Karpas-422 (cell line): ENCODE data around the gene ADAMTSL3. TPM values are rescaled to one million over a fixed set of nuclear protein-coding genes. Genes with fewer than 3 reads are reported as not detected.

Experiments used
- DNase-seq: peaks from one replicate; pipeline ENCODE4 v3.0.0-alpha.2; 2015
- H2AFZ ChIP-seq: fragments of 200-600 bp; sonication (generic); 2 replicates; pipeline ENCODE4 v1.6.1; 2014; ENCODE audit warnings: antibody characterized with exemption, low read length, mixed read lengths
- H3K27ac ChIP-seq: fragments of 200-600 bp; sonication (generic); 2 replicates; pipeline ENCODE4 v1.5.1; 2014; ENCODE audit warnings: mild to moderate bottlenecking, low read length, moderate library complexity
- H3K27me3 ChIP-seq: fragments of 200-600 bp; sonication (generic); 2 replicates; pipeline ENCODE4 v1.6.1; 2014; ENCODE audit warnings: low read length, mixed read lengths
- H3K36me3 ChIP-seq: fragments of 200-600 bp; sonication (generic); 2 replicates; pipeline ENCODE4 v1.6.1; 2014; ENCODE audit warnings: low read length, mixed read lengths; ENCODE audit not compliant: insufficient read depth
- H3K4me1 ChIP-seq: fragments of 200-600 bp; sonication (generic); 2 replicates; pipeline ENCODE4 v1.6.1; 2014; ENCODE audit warnings: mild to moderate bottlenecking, low read length, mixed read lengths
- H3K4me2 ChIP-seq: fragments of 200-600 bp; sonication (generic); 2 replicates; pipeline ENCODE4 v1.6.1; 2014; ENCODE audit warnings: low read length, low read depth, mild to moderate bottlenecking; ENCODE audit not compliant: poor library complexity, severe bottlenecking
- H3K4me3 ChIP-seq: fragments of 200-600 bp; sonication (generic); 2 replicates; pipeline ENCODE4 v1.5.1; 2014; ENCODE audit warnings: mild to moderate bottlenecking, antibody characterized with exemption, low read length, mixed read lengths
- H3K79me2 ChIP-seq: fragments of 200-600 bp; sonication (generic); 2 replicates; pipeline ENCODE4 v1.6.1; 2014; ENCODE audit warnings: mild to moderate bottlenecking, low read length, mixed read lengths
- H3K9ac ChIP-seq: fragments of 200-600 bp; sonication (generic); 2 replicates; pipeline ENCODE4 v1.6.0; 2014; ENCODE audit warnings: low read length
- H3K9me2 ChIP-seq: fragments of 200-600 bp; sonication (generic), shearing (Covaris generic); replicated peaks from 2 replicates; pipeline ENCODE4 v1.6.0; 2014; ENCODE audit warnings: mild to moderate bottlenecking, low read length, moderate library complexity; ENCODE audit not compliant: insufficient read depth
- H3K9me3 ChIP-seq: fragments of 300-700, 200-600 bp; sonication (generic); 2 replicates; pipeline ENCODE4 v1.6.1; 2014; ENCODE audit warnings: low read length, mixed read lengths
- H4K20me1 ChIP-seq: fragments of 200-600 bp; sonication (generic); 2 replicates; pipeline ENCODE4 v1.6.1; 2014; ENCODE audit warnings: mild to moderate bottlenecking, antibody characterized with exemption, low read length, low read depth; ENCODE audit not compliant: insufficient read depth
- total RNA-seq: library from RNA; depleted of rRNA; stranded (reverse); fragments of >200 nt; shearing (Covaris generic); gene quantifications from 2 replicates; pipeline ENCODE4 v1.2.3, GENCODE V29; 2014; ENCODE audit warnings: low replicate concordance; rRNA removed

Gene ADAMTSL3
- not detected in 2 replicates for total RNA-seq

GRCh38 chr15:83653639-83654378 is at the start of gene ADAMTSL3:
ADAMTSL3 (plus strand) TSS chr15:83654123; CDS start chr15:83655762, 1,639 bp downstream.
- Histone ChIP-seq H2AFZ (no peak within 1 kb of the TSS), H3K36me3 (no peaks in the 10 kb centered on the region), H3K4me1 (no peaks in the 10 kb centered on the region), H3K4me2 (no peak within 1 kb of the TSS), H3K79me2 (no peaks in the 10 kb centered on the region), H3K9me2 (no peaks in the 10 kb centered on the region), H3K9ac (no peak within 1 kb of the TSS), H3K27ac (no peak within 1 kb of the TSS), H4K20me1 (no peaks in the 10 kb centered on the region), H3K4me3 (no peak within 1 kb of the TSS), H3K9me3 (no peaks in the 10 kb centered on the region; the same call in 1 of the 2 replicates), H3K27me3 (no peaks in the 10 kb centered on the region)
- DNase-seq: no peak

- 0 out of 2 replicates have a peak, but pooled peaks cover 5% of the 10 kb centered on the region for H3K27me3 ChIP-seq
- H4K20me1 ChIP-seq: no peaks in the 10 kb centered on the region
- no peak overlapping the region for H3K4me3 ChIP-seq
- no peaks in the 10 kb centered on the region for H3K36me3 ChIP-seq
- H3K79me2 ChIP-seq: no peaks in the 10 kb centered on the region
- H2AFZ ChIP-seq: no peak overlapping the region
- H3K4me2 ChIP-seq: no peak overlapping the region
- no peak for DNase-seq
- no peak overlapping the region for H3K27ac ChIP-seq
- H3K9ac ChIP-seq: no peak overlapping the region
- H3K9me3 ChIP-seq: no peaks in the 10 kb centered on the region
- no peaks in the 10 kb centered on the region for H3K9me2 ChIP-seq
- H3K4me1 ChIP-seq: no peaks in the 10 kb centered on the region
Measured at GRCh38 chr15:83604549-83604948, 49.4 kb upstream of the ADAMTSL3 start.

DNA sequence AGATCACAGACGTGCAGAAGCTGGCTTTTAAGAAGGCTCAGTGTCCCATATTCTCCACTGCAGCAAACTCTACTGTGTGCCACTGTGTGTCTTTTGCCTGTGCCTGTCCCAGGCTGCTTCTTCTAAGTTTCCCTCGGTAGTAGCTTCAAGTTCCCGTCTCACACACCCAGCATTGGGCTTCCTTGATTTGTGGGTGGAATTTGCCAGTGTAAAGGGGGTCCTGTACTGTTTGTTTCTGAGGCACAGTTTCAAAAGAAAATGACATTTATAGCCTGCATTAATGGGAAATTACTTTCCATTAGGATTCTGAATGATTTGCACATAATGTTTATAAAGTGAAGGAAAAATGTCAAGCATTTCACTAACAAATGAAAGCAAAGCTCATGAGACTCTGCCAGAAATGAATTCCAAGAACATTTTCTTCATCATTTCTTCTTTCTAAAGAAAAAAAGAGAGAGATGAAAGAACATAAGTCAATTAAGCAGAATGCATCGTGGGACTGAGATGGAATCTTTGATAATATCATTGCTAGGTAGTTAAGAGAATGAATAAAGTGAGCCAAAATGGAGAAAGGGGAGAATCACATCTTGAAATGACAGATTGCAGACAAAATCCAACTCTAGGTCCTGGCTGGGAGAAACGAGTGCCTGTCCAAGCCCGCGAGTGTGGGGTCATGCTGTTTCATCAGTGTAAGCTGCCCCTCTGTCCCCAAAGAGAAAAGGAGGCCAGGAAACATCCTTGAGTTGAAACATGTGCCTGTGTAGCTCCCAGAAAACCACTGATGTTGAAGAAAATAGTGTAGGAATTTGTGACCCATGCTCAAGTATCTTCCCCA is 48.6 kb upstream of the ADAMTSL3 start:
- Histone ChIP-seq H3K9me2 (no peaks in the 10 kb centered on the region), H3K27ac (no peak overlapping the region), H3K9ac (no peak overlapping the region), H3K27me3 (0 out of 2 replicates have a peak, but pooled peaks cover 5% of the 10 kb centered on the region), H3K4me1 (no peaks in the 10 kb centered on the region), H3K36me3 (no peaks in the 10 kb centered on the region), H2AFZ (no peak overlapping the region), H3K4me3 (no peak overlapping the region), H3K4me2 (no peak overlapping the region), H3K9me3 (no peaks in the 10 kb centered on the region), H4K20me1 (no peaks in the 10 kb centered on the region), H3K79me2 (no peaks in the 10 kb centered on the region)
- no peak for DNase-seq

DNA sequence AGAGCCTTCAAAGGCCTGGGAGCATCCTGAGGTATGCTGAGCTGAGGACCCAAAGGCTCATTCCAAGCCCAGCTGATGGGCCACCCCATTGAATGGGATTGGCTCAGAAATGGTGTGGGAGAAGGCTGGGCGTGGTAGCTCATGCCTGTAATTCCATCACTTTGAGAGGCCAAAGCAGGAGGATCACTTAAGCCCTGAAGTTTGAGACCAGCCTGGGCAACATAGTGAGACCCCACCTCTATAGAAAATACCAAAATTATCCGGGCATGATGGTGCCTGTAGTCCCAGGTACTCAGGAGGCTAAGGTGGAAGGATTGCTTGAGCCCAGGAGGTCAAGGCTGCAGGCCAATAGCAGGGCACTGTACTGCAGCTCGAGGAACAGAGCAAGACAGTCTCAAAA is 43.8 kb upstream of the ADAMTSL3 start:
- Histone ChIP-seq H3K79me2 (no peaks in the 10 kb centered on the region), H3K4me1 (no peaks in the 10 kb centered on the region), H3K4me2 (no peak overlapping the region), H3K36me3 (no peaks in the 10 kb centered on the region), H4K20me1 (no peaks in the 10 kb centered on the region), H3K9me2 (no peaks in the 10 kb centered on the region), H3K27me3 (0 out of 2 replicates have a peak, but pooled peaks cover 2% of the 10 kb centered on the region), H3K9ac (no peak overlapping the region), H2AFZ (no peak overlapping the region), H3K4me3 (no peak overlapping the region), H3K27ac (no peak overlapping the region), H3K9me3 (no peaks in the 10 kb centered on the region)
- no peak for DNase-seq

- no peaks in the 10 kb centered on the region for H3K4me1 ChIP-seq
- no peaks in the 10 kb centered on the region for H3K9me2 ChIP-seq
- H3K36me3 ChIP-seq: no peaks in the 10 kb centered on the region
- H3K79me2 ChIP-seq: no peaks in the 10 kb centered on the region
- H3K4me2 ChIP-seq: no peak overlapping the region
- H3K27ac ChIP-seq: no peak overlapping the region
- H2AFZ ChIP-seq: no peak overlapping the region
- H4K20me1 ChIP-seq: no peaks in the 10 kb centered on the region
- H3K9ac ChIP-seq: no peak overlapping the region
- H3K4me3 ChIP-seq: no peak overlapping the region
- H3K27me3 ChIP-seq: no peaks in the 10 kb centered on the region
- no peaks in the 10 kb centered on the region for H3K9me3 ChIP-seq
- no peak for DNase-seq
Measured at GRCh38 chr15:83610901-83611685, 42.8 kb upstream of the ADAMTSL3 start.

DNA sequence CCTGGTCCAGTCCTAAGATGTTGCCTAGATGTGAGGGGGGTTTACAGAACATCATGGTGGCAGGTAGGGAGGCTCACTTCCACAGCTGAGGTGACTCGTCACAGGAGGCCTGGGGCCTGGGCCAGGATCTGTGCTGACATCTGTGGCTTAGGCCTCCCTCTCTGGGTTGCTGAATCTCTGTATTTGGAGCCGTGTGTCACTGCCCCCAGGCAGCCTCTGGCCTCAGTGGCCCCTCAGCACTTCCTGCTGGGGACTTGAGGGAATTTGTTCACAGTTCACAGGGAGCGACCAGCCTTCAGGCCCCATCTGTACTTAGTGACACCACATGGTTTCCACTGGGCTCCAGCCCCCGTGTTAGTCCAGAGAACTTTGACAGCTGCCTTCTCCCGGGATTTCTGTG is 41.7 kb upstream of the ADAMTSL3 start:
- H3K27me3 ChIP-seq: no peaks in the 10 kb centered on the region

DNA sequence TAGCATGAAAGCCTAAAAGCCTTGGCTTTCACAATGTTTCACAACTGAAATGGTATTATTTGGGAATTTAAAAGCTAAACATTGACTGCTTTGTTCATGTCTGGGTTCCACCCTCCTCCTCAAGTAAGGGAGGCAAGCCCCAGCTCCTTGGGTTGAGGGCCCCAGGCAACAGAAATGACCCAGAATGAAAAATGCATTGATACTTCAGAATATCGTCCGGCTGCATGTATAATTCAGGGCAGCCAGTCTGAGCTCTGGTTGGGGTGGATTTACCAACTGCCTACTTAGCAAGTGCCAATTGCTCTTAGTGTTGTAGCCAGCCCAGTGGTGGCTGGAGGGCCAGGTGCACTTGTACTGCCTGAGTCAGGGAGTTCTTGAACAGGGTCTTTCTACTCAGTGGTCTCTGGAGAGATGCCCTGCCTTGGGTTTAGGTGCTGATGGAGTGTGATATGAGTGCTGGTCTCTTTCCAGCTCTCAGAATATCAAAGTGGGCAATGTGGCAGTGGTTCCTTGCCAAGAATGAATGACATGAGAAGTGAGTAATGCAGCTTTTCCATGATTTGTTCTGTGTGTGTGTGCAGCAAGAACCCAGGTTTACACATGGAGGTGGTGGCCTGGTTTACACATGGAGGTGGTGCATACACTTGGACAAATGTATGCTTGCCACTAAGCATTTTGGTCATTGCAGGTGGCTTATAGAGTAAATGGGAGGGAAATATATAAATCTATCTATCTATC is 40.9 kb upstream of the ADAMTSL3 start:
- no peaks in the 10 kb centered on the region for H3K4me1 ChIP-seq

More for the DNA sequence above, 41.7 kb upstream of the ADAMTSL3 start:
- H3K79me2 ChIP-seq: no peaks in the 10 kb centered on the region
- no peak overlapping the region for H2AFZ ChIP-seq
- no peak overlapping the region for H3K4me3 ChIP-seq
- H3K9me3 ChIP-seq: no peaks in the 10 kb centered on the region
- no peak overlapping the region for H3K9ac ChIP-seq
- no peaks in the 10 kb centered on the region for H3K36me3 ChIP-seq
- no peaks in the 10 kb centered on the region for H3K4me1 ChIP-seq
- H3K4me2 ChIP-seq: no peak overlapping the region
- H3K9me2 ChIP-seq: no peaks in the 10 kb centered on the region
- H4K20me1 ChIP-seq: no peaks in the 10 kb centered on the region
- no peak overlapping the region for H3K27ac ChIP-seq
- DNase-seq: no peak

More for the DNA sequence above, 40.9 kb upstream of the ADAMTSL3 start:
- H3K36me3 ChIP-seq: no peaks in the 10 kb centered on the region
- no peaks in the 10 kb centered on the region for H3K9me2 ChIP-seq
- H3K9ac ChIP-seq: no peak overlapping the region
- no peaks in the 10 kb centered on the region for H3K27me3 ChIP-seq
- DNase-seq: no peak
- no peak overlapping the region for H3K4me3 ChIP-seq
- H3K27ac ChIP-seq: no peak overlapping the region
- no peaks in the 10 kb centered on the region for H3K9me3 ChIP-seq
- H3K4me2 ChIP-seq: no peak overlapping the region
- no peak overlapping the region for H2AFZ ChIP-seq
- H4K20me1 ChIP-seq: no peaks in the 10 kb centered on the region
- no peaks in the 10 kb centered on the region for H3K79me2 ChIP-seq
